NB4 (cell line): ENCODE measurements around the gene FARP1.

Source experiments
- CTCF ChIP-seq: IDR thresholded peaks from one replicate; pipeline ENCODE4 v1.5.1; 2012; ENCODE audit warnings: low read depth, low read length
- POLR2A ChIP-seq: IDR thresholded peaks from 2 replicates; pipeline ENCODE4 v1.6.1; 2011; ENCODE audit warnings: mild to moderate bottlenecking; ENCODE audit not compliant: insufficient read length; ENCODE audit errors: extremely low read depth

- TF ChIP-seq CTCF = no peak
- no peak for TF ChIP-seq POLR2A
Observed at GRCh38 chr13:98142380-98143156, at the start of gene FARP1.
